NB4 (cell line): ENCODE results near the gene TSN.

Source experiments
- CTCF ChIP-seq: IDR thresholded peaks from one replicate; pipeline ENCODE4 v1.5.1; 2012; ENCODE audit warnings: low read depth, low read length
- MYC ChIP-seq: IDR thresholded peaks from 2 replicates; pipeline ENCODE4 v1.6.1; 2011; ENCODE audit warnings: low read depth, low read length
- POLR2A ChIP-seq: IDR thresholded peaks from 2 replicates; pipeline ENCODE4 v1.6.1; 2011; ENCODE audit warnings: mild to moderate bottlenecking; ENCODE audit not compliant: insufficient read length; ENCODE audit errors: extremely low read depth

- TF ChIP-seq CTCF (no peak), POLR2A (no peak), MYC (no peak)
Observed at GRCh38 chr2:121731366-121731765, 24.1 kb upstream of the TSN start.
